ENCODE data around the gene SLC51B.

DNA sequence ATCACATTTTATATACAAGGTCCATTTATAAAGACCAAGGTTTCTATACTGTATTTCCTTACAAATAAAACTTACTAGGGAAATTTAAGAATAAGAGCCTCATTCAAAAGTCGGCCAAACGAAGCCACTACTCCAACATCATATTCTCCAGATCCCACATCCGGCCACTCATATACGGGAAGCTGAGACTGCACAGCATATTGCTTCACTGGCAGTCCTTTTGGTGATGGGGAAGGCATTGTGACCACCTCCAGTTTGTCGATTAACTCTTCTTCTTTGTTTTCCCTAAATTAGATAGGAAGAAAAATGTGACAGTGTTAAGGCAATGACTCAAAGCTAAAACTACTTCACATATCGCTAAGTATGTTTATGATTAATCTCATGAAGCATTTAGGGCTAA, 18.4 kb upstream of the SLC51B start:
- TF ChIP-seq, protein P1, sequence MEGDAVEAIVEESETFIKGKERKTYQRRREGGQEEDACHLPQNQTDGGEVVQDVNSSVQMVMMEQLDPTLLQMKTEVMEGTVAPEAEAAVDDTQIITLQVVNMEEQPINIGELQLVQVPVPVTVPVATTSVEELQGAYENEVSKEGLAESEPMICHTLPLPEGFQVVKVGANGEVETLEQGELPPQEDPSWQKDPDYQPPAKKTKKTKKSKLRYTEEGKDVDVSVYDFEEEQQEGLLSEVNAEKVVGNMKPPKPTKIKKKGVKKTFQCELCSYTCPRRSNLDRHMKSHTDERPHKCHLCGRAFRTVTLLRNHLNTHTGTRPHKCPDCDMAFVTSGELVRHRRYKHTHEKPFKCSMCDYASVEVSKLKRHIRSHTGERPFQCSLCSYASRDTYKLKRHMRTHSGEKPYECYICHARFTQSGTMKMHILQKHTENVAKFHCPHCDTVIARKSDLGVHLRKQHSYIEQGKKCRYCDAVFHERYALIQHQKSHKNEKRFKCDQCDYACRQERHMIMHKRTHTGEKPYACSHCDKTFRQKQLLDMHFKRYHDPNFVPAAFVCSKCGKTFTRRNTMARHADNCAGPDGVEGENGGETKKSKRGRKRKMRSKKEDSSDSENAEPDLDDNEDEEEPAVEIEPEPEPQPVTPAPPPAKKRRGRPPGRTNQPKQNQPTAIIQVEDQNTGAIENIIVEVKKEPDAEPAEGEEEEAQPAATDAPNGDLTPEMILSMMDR (conservative IDR thresholded peaks at IDR 0.05; ENCODE audit: low read depth, low read length): no peak
- no peak for TF ChIP-seq EZH2 (IDR thresholded peaks at IDR 0.05; ENCODE audit: borderline replicate concordance, low read depth, low read length, poor library complexity, severe bottlenecking)

Data from A673 (cell line).